NCI-H1930 (cell line): ENCODE results near the gene CSPG4.

ENCODE experiments used
- DNase-seq, 2 experiments: peaks; one replicate each; lab custom pipeline; 2025; lab: John Stamatoyannopoulos, UW

CSPG4 gene

DNA sequence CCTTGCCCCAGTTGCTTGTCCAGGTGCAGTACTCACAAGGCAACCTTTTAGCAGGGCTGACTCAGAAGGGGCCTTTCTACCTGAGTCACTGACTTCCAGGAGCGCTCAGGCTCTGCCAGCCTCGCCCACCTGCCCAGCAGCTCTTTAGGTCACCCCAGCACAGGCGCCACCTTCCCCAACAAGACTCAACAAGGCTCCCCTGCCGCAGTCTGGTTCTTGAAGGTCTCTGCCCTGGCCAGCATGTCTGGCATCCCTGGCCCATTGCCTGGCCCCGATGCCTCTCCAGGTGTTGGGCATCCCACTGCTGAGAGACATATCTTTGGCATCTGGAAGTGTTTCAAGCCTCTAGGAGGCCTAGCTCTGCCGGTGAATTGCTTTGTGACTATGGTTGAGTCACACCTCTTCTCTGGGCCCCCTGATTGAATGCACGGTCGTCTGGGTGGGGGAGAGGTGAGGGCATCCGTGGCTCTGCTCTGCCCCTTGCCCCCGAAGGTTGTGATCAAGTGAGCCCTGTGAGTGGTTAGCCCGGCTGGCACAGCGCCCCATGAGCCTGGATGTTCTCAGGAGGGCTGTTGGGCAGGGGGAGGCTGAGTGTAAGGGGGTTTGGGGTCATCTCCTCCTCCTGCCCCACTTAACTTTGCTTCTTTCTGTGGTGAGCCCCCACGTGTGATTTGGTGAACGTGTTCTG is 43.3 kb downstream of the CSPG4 start:
- no peak for DNase-seq

DNA sequence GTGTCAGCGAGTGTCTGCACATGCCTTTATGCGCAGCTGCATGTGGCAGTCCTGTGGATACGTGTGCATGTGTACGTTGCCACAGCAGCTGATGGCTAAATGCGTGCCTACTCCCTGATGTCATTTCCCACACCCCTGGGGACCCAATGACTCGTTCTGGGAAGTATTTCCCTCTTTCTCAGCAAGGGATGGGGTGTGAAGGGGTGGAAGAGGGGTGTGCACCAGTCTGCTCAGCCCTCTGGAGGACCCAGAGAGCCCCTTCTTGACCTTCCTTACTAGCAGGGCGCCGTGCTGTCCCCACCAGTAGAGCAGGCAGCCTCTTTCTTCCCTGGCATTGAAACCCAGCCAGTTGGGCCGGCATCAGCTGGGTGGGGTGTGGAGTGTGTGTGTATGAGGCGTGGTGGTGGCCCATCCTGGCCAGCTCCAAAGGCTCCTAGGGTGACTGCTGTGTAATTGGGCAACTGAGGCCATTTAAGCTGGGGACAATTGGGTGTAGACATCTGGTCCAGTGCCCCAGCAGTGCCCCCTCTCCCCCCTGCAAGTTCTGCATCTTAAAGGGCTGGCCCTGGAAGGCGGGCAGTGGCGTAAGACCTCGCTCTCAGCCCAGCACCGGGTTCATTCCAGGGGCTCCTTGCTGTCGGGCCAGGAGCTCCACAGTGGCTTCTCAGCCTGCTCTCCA is 45.7 kb downstream of the CSPG4 start:
- no peak for DNase-seq

DNA sequence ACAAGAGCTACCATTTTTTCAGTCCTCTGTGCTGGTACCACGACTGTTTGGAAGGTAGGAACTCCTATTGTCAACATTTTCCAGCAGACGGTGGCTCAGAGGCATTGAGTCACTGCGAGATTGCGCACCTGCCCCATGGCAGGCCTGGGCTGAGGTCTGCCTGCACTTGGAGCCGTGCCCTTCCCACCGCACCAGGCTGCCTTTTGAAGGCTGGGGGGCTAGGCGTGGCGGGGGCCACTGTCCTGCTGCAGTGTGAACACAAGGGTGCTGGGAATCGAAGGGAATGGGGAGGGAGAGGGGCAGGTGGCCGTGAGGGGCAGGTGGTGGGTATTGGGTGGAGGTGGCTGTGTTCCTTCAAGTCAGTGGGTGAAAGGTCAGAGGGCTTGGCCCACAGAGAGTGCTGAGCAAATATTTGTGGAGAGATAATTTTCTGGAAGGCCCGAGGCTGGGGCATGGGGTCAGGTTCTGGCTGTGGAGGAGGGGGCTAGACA is 48.7 kb downstream of the CSPG4 start:
- DNase-seq = no peak

DNA sequence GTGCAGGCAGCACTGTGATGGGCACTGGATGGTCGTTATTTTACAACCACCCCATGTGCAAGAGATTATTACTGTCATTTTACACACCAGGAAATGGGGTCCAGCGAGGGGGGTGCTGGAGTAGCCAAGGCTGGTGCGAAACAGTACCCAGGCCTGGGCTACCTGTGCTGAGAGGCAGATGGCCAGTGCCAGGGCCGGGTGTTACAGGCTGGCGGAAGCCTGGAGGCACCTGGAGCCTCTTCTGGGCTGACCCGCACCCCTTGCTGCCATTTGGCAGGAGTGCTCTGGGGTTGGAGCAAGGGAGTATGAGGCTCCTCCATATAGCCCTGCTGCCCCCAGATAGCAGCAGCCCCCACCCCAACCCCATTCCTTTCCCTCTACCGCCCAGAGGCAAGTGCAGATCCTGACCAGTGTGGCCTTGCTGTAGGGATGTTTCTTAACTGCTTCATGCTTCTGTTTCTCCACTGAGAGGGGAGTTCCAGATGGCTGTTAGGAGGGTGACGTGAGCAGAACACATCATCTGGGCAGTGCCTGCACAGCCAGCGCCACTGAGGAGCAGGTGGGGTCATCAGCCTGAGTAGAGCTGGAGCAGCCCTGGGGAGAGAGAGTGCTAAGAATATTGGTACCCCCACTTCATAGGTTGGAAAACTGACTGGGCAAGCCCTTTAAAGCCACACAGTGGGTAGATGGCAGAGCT is 49.7 kb downstream of the CSPG4 start:
- no peak for DNase-seq

DNA sequence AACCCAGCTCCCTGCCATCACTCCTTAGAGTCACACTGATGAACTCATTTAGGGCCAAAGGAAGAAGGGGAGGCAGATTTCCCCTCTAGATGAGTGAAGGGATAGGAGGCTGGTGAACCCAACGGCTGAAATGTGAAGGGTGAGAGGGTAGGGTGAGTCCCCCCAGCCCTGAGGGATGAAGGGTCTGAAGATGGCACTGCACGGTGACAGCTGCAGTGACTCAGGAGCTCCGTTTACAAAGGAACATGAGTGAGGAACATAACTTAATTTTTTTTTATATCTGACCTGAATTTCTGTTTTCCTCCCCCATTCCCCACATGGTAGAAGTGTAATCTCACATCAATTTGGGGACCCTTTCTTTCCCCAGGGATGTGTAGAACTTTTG is 50.9 kb downstream of the CSPG4 start:
- no peak for DNase-seq

DNA sequence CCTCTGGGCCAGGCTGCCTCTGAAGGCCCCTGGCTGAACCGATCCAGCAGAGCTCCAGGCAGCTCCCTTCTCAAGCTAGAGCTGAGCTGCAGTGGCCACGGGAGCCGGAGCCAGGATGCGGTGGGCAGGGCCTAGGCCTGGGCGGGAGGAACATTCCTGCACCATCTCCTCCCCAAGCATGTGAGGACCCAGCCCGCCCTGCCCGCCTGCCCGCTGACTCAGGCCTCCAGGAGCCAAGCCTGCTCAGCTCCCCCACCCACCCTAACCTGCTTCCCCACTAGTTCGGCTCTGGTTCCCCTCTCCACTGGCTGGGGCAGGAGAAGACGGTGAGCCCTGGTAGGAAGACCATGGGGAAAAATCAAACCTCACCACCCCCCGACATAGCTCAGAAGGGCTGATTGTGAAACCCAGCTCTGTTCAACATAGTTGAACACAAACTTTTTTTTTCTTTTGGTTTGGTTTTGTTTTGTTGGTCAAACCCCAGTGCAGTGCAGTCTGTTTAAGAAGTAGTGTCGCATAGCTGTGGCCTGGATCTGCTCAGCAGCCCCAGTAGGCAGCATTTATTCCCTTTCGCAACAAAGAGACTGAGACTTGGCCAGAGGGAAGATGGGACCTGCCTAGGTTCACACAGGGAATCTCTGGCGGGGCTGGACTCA is 51.4 kb downstream of the CSPG4 start:
- no peak for DNase-seq

DNA sequence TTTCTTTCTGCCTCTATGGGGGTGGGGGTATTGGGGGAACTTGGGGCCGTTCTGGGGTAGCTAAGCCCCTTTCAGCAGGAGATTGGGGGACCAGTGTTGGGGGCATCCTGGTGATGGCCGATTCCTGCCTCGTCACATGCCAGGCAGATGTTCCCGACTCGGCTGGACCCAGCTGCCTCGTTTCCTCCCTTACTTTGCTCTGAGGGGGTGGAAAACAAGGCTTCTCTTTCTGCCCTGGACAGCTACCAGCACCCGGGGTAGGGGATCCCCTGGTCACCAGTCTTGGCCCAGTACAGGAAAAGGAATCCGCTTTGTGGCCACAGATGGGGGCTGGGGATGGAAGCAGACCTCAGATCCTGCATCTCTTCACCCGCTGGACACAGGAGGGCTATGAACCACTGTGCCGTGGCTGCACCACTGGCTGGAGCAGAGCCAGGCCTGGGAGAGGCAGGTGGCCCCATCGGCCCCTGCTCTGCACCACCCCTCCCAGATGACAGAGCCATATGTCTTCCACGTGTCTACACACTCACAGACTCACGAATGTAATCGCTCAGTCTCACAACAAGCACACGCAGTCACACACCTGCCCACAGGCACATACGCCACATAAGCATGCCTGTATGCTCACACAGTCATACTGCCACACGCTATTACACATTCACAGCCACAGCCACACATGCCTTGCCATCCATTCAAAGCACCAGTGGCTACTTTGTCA is 52.6 kb downstream of the CSPG4 start:
- DNase-seq = no peak

DNA sequence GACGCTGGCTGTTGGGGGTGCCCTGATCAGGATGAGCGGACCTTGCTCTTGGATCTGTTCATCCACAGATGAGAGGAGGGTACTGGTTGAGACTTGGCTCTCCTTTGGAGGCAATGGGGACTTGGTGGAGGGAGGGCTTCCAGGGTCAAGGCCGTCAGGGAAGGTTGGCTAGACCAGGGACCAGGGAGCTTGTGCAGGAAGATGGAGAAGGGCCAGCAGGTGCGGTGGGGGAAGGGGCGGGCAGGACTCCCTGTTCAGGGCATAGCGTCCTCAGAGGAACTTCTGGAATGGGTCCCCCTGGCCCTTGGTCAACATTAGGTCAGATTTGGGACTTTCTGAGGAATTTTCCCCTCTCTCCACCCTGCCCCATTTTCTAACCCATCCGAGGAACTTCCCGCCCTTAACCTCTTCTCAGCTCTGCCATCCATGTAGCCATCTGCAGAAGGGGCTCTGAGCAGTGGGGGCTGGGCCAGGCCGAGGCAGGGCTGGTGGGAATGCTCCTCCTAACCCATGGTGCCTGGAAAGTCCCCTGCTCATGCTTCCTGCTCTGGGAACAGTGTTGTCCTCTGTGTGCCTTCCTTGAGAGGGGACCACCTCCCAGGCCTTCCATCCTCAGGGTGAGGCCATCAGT is 53.4 kb downstream of the CSPG4 start:
- DNase-seq = no peak

DNA sequence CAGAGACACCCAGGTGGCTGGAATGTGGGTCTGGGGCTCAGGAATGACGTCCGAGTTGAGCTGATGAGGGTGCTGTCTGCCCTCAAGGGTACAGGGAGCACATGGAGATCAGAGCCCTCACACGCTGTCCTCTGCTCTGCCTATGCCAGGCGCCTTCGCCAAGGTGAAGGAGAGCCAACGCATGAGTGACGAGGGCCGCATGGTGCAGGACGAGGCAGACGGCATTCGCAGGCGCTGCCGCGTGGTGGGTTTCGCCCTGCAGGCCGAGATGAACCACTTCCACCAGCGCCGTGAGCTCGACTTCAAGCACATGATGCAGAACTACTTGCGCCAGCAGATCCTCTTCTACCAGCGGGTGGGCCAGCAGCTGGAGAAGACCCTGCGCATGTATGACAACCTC is 55.8 kb downstream of the CSPG4 start:
- DNase-seq = no peak

DNA sequence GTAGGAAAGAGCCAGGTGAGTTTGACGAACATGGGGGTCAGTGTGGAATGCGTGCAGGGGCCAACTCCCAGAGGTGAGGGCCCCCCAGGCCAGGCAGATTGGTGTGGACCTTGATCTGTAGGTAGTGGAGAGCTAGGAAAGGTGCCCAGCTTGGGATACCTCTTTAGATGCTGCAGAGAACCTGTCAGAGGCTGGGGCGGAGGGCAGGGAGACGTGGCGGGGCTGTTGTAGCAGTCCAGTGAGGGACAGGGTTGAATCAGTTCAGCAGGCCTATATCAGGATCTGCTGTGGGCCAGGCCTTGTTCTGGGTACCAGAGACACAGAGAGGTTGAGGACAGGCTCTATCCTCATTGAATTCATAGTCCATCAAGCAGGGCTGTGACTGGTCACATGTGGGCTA is 56.3 kb downstream of the CSPG4 start:
- DNase-seq = no peak

DNA sequence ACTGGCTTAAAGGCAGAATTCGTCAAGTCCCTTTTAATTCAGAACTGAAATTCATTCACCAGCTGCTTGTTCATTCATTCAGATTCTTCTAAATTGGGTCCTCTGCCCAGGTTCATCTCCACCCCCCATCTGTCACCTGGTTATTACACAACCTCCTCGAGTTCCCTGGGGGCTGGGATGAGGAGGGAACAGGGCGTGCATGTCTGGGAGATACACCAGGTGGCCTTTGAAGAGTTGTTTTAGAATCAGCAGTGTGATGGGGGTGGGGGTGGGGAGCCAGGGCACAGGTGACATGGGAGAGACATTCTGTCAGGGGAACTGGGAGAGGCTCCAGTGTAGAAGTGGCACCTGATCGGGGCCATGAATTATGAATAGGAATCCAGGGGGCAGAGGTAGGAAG is 56.7 kb downstream of the CSPG4 start:
- no peak for DNase-seq

DNA sequence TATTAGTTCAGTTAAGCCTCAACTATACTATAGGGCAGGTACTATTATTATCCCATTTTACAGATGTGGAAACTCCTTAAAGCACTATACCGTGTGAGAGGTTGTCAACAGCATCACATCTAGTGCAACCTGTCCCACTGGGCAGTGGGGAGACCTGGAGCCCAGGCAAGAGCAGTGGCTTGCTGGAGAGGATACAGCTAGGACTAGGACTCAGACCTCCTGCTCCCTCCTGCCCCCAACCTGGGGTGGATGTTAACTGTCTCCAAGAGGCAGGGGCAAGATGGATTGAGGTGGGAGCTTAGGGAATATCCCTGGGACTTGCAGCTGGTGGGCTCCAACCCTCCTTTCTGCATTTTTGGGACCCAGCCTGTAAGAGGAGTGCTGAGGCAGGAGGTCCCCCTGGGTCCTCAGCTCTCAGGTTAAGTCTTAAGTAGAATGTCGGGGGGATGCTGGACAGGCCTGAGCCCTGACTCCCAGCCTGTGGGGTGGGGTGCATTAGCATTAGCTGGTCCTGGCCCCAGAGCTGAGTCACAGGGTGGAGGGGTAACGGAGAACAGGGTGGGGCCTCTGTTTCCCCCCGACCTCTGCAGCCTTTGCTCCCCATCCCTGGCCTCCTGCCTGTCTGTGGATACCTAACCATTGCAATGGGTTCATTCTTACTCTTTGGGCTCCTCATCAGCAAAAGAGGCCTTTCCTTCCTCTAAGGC is 58.3 kb downstream of the CSPG4 start:
- no peak for DNase-seq

DNA sequence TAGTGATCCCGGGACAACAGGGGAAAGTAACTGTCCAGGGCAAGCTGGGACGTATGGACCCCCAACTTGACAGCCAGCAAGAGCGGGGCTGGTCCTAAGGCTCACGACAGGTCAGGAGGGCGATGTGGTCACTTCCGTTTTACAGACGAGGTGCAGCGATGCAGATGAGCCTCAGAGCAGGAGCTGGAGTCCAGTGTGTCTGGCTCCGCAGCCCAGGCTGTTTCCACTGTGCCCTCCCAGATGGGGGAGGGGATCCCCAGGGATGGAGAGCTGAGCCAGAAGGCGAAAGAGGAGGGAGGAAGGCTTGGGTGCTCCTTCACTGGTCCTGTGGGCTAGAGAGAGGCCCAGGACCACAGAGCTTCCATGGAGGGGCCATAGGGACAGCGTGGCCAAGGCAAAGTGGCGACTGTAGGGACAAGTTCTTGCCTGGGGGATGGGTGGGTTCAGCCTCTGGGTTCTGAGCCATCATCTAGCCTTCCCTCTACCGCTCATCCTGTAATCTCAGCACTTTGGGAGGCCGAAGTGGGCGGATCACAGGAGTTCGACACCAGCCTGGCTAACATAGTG is 59.2 kb downstream of the CSPG4 start:
- DNase-seq = no peak

DNA sequence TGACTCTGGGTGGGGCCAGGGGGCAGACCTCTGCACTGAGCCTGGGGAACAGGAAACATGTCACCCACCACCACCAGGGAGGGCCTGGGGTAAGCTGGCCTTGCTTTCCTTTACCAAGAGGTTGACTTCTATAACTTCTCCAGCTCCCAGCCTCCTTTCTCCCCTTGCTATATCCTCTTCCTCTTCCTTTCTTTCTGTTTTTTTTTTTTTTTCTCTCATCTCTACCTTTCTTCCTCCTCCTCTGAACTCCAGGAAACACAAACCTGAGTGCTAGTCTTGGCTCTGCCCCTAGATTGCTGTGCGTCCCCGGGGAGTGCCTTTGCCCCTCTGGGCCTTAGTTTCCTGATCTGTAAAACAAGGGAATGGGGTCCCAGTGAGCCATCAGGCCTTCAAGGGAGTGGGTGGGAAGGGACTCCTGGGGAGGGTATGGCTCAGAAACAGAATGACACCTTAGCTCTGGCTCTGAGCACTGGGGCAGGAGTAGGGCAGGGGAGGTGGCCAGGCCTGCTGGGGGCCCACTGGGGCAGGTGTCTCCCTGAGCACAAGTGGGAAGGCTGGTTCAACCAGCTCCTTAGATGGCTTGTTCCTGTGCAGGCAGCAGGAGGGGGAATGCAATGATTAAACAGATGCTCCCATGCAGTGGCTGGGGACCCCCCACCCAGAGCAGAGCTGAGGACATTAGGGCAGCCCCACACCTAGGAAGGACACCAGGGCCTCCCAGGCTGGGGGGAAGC is 60.7 kb downstream of the CSPG4 start:
- no peak for DNase-seq

DNA sequence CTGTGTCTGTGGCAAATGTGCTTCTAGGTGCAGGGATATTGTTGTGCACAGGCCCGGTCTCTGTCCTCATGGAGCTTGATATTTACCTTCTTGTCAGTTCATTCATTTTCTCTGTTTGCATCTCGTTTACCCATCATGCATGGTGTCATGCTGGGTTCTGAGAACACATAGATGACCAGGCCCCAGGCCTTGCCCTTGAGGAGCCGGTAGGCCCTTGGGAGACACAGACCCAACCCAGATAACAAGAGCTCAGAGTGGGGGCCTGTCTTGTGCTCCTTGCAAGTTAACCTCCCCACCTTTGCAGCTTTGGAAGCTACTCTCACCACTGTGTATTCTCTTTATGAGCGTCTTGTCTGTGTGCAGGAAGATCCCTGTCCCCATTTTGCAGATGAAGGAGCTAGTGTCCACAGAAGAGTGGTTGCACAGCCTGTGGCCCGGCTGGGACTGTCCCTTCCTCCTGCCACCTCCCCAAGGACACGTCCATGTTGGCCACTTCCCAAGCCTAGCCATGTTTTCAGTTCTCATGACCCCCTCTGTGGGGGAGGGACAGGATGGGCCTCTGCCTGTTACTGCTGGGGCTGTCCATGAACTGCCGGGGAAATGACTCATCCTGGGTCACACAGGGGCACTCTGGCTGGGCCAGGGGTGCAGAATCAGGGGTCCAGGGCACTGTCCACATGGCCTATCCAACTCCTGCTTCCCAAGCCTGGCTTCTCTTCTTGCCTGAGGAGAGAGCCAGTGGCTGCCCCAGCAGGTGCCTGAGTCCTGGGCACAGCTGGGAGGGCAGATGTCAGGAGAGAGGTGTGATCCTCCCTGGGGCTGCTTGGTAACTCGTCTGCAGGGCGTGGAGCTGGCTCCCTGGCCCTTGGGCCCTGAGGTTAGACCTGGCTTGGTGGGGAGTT is 61.5 kb downstream of the CSPG4 start:
- DNase-seq = no peak

DNA sequence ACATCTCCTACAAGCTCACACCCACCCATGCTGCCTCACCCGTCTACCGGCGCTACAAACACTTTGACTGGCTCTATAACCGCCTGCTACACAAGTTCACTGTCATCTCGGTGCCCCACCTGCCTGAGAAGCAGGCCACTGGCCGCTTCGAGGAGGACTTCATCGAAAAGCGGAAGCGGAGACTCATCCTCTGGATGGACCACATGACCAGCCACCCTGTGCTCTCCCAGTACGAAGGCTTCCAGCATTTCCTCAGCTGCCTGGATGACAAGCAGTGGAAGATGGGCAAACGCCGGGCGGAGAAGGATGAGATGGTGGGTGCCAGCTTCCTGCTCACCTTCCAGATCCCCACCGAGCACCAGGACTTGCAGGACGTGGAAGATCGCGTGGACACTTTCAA is 62.8 kb downstream of the CSPG4 start:
- DNase-seq = no peak

DNA sequence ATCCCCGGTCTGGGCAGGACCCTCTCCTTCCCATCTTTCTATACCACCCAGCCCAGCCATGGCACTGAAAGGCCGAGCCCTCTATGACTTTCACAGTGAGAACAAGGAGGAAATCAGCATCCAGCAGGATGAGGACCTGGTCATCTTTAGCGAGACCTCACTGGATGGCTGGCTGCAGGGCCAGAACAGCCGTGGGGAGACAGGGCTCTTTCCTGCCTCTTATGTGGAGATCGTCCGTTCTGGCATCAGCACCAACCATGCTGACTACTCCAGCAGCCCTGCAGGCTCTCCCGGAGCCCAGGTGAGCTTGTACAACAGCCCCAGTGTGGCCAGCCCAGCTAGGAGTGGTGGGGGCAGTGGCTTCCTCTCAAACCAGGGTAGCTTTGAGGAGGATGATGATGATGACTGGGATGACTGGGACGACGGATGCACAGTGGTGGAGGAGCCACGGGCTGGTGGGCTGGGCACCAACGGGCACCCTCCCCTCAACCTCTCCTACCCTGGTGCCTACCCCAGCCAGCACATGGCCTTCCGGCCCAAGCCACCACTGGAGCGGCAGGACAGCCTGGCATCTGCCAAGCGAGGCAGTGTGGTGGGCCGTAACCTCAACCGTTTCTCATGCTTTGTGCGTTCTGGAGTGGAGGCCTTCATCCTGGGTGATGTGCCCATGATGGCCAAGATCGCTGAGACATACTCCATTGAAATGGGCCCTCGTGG is 63.4 kb downstream of the CSPG4 start:
- DNase-seq = no peak
